ENCODE results near the gene PLA2G2F.
A peak's percentile ranks its signal among the peaks of the same experiment; 100 is the strongest.

The PLA2G2F gene, protein sequence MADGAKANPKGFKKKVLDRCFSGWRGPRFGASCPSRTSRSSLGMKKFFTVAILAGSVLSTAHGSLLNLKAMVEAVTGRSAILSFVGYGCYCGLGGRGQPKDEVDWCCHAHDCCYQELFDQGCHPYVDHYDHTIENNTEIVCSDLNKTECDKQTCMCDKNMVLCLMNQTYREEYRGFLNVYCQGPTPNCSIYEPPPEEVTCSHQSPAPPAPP

DNA sequence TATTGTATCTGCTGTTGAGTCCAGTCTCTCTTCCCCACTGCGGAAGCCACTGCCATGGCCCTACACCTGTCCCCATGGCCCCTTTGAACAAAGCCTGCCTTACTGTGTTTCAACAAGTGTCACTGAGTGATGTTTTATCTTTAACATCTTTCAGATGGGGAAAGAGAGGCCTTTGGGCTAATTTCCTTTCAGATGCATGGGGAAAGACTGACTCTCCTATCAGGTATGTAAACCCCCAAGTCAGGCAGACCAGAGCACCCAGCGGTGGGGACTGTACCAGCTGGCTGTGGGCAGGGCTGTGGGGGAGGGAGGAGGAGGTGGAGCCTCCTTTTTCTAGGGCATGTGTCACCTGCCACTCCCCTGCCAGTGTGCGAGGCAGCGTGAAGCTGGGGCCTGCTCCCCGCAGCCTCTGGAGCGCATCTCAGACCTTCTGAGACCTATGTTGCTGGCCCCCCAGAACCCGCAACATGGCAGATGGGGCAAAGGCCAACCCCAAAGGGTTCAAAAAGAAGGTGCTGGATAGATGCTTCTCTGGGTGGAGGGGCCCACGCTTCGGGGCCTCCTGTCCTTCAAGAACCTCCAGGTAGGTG lies at the start of gene PLA2G2F:
Gene PLA2G2F, plus strand, starts transcription at position 363 of the 590 bp plus-strand sequence. Its CDS starts 105 bp downstream, at position 468.
- H3K27me3 ChIP-seq = no peaks in the 10 kb centered on the region
- H3K9me3 ChIP-seq = no peaks in the 10 kb centered on the region
- peak within 1 kb of the TSS; percentile 41 for H3K27ac ChIP-seq
- H3K4me2 ChIP-seq = peak within 1 kb of the TSS; percentile 31
- no peaks in the 10 kb centered on the region for H3K36me3 ChIP-seq
- H4K20me1 ChIP-seq = no peaks in the 10 kb centered on the region
- no peak for TF ChIP-seq Cebpa-rat (IDR thresholded peaks at IDR 0.05)
- peaks cover 16% of the 10 kb centered on the region for H3K4me1 ChIP-seq
- H3K9ac ChIP-seq = no peak within 1 kb of the TSS
- no peak within 1 kb of the TSS for H3K4me3 ChIP-seq

DNA sequence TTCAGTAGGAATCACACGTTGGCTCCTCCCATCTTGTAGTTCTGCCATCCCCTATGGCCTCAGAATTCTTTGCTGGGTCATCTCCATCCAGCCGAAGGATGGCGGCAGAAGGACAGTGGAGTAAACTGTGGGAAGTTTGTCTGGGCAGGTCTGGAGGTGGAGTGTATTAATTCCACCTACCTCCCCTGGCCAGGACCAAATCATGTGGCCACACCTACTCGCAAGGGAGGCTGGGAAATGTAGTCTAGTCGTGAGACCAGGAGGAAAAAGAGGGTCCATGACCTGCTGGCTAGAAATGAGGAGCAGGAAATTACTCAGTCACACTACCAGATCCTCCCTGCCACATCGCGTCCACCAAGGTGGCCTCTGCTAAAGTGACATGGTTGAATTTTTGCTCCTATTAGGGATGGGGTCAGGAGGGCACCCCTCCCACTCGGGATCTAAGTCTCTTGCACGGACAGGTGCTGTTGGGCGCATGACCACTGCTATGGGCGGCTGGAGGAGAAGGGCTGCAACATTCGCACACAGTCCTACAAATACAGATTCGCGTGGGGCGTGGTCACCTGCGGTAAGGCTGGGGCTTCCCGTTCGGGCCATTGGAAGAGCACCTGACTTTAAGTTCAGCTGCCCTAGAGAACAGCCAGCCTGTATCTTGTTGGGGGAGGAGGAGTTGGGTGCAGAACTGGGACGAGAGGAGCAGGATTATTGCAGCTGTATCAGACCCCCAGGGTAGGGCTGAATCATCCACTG lies 49.6 kb upstream of the PLA2G2F start:
- H3K4me3 ChIP-seq = no peak overlapping the region
- peaks cover 9% of the 10 kb centered on the region; the same call in 1 of the 2 replicates for H3K4me1 ChIP-seq
- peaks cover 10% of the 10 kb centered on the region for H3K9me3 ChIP-seq
- no peak overlapping the region for H3K9ac ChIP-seq
- no peaks in the 10 kb centered on the region for H3K27me3 ChIP-seq
- H3K27ac ChIP-seq = no peak overlapping the region
- H4K20me1 ChIP-seq = no peaks in the 10 kb centered on the region
- no peak overlapping the region for H3K4me2 ChIP-seq
- TF ChIP-seq Cebpa-rat (IDR thresholded peaks at IDR 0.05) = no peak
- no peaks in the 10 kb centered on the region for H3K36me3 ChIP-seq

DNA sequence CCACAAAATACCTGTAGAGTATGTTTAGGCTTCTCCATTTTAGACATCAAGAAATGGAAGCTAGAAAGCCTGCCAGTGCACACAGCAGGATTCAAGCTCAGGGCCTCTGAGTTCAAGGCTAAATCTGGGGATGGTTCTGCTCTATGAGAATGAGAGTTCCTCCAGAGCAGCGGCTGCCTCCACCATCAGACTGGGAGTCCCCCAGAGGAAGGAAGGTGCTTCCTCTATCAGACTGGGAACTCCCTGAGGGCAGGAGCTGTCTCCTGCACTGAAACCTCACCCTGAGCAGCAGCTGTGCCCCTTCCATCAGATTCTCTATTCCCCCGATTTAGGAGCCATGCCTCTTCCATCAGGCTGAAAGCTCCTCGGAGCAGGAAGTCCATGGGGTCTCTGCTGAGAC lies 49.0 kb upstream of the PLA2G2F start:
- Histone ChIP-seq H3K4me1 (peaks cover 4% of the 10 kb centered on the region; the same call in 1 of the 2 replicates), H3K4me3 (no peak overlapping the region)
- TF ChIP-seq Cebpa-rat (IDR thresholded peaks at IDR 0.05) = no peak

DNA sequence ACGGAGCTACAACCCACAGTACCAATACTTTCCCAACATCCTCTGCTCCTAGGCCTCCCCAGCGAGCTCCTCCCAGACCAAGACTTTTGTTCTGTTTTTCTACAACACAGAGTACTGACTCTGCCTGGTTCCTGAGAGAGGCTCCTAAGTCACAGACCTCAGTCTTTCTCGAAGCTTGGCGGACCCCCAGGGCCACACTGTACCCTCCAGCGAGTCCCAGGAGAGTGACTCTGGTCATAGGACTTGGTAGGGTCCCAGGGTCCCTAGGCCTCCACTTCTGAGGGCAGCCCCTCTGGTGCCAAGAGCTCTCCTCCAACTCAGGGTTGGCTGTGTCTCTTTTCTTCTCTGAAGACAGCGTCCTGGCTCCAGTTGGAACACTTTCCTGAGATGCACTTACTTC lies 48.5 kb upstream of the PLA2G2F start:
- H3K4me2 ChIP-seq = no peak overlapping the region
- no peaks in the 10 kb centered on the region for H3K36me3 ChIP-seq
- H3K27ac ChIP-seq = no peak overlapping the region
- no peaks in the 10 kb centered on the region for H4K20me1 ChIP-seq
- no peak overlapping the region for H3K9ac ChIP-seq
- H3K9me3 ChIP-seq = peaks cover 10% of the 10 kb centered on the region
- H3K4me3 ChIP-seq = no peak overlapping the region
- 0 out of 2 replicates have a peak, but pooled peaks cover 4% of the 10 kb centered on the region for H3K4me1 ChIP-seq
- H3K27me3 ChIP-seq = no peaks in the 10 kb centered on the region
- TF ChIP-seq Cebpa-rat (IDR thresholded peaks at IDR 0.05) = no peak

More for the DNA sequence above, 49.0 kb upstream of the PLA2G2F start:
- no peaks in the 10 kb centered on the region for H4K20me1 ChIP-seq
- no peak overlapping the region for H3K27ac ChIP-seq
- H3K36me3 ChIP-seq = no peaks in the 10 kb centered on the region
- no peak overlapping the region for H3K9ac ChIP-seq
- peaks cover 10% of the 10 kb centered on the region for H3K9me3 ChIP-seq
- no peaks in the 10 kb centered on the region for H3K27me3 ChIP-seq
- no peak overlapping the region for H3K4me2 ChIP-seq

DNA sequence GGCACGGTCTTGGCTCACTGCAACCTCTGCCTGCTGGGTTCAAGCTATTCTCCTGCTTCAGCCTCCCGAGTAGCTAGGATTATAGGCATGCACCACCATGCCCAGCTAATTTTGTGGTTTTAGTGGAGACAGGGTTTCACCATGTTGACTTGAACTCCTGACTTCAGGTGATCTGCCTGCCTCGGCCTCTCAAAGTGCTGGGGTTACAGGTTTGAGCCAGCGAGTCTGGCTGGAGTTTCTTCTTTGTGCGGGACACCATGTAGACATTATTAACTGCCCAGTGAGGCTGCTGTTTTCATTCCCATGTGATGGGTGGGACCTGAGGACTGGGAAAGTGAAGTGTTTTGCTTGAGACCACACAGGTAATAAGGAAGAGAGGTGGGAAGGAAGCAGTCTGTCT lies 45.8 kb upstream of the PLA2G2F start:
- no peak for TF ChIP-seq Cebpa-rat (IDR thresholded peaks at IDR 0.05)
- Histone ChIP-seq H3K4me2 (no peak overlapping the region), H4K20me1 (no peaks in the 10 kb centered on the region), H3K4me3 (no peak overlapping the region), H3K27me3 (no peaks in the 10 kb centered on the region), H3K27ac (no peak overlapping the region), H3K9me3 (peaks cover 10% of the 10 kb centered on the region), H3K9ac (no peak overlapping the region), H3K4me1 (no peaks in the 10 kb centered on the region), H3K36me3 (no peaks in the 10 kb centered on the region)

DNA sequence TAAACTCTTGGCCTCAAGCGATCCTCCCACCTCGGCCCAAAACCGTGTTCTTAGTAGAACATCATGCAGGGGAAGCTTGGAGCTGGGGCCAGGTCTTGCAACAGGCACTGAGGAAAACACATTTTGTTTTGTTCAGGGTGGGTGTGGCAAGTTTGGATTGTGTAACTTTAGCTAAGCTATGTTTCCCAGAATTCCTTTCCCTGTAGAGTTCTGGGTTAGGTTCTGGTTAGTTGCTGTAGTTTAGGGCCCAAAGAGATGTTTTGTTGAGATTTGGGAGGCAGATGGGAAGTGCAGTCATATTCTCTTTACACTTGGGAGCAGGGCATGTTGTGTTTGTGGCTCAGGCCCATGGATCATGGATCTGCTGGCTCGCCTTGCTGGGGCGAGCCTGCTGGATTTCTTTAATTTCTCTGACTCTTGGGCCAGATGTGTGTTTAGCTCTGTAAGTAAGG lies 45.2 kb upstream of the PLA2G2F start:
- Histone ChIP-seq H3K9me3 (peaks cover 10% of the 10 kb centered on the region), H3K36me3 (no peaks in the 10 kb centered on the region), H3K9ac (no peak overlapping the region), H3K4me2 (no peak overlapping the region), H3K4me1 (no peaks in the 10 kb centered on the region), H3K27ac (no peak overlapping the region), H3K27me3 (no peaks in the 10 kb centered on the region), H3K4me3 (no peak overlapping the region), H4K20me1 (no peaks in the 10 kb centered on the region)
- no peak for TF ChIP-seq Cebpa-rat (IDR thresholded peaks at IDR 0.05)

DNA sequence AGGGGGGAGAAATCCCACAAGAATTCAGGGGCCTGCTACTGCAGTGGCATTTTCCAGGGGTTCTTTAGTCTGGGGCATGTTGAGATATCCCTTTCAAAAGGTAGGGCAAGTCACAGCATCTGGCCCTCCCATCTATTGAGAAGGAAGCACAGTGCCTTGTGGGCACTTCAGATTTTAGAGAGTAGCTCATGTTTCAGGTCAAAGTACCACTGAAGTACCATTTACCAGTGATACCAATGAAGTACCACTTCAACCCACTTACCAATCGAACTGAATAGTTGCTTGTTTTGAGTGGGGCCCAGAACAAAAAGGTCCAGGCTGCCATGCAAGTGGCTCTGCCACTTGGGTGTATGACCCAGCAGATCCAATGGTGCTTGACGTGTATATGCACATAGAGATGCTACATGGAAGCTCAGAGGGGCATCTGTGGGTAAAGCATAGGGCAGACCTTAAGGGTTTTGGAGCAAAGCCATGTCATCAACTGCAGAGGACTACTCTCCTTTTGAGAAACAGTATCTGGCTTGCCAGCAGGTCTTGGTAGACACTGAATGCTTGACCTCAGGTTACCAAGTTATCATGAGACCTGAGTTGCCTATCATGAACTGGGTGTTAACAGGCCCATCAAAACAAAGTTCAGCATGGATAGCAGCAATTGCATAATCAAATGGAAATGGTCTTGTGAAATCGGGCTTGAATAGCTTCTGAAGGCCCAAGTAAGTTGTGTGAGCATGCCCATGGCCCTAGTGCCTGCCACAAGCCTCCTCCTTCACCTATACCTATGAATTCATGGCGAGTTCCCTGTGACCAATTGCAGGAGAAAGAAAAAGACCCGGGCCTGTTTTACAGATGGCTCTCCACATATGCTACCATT lies 43.3 kb upstream of the PLA2G2F start:
- Histone ChIP-seq H3K36me3 (no peaks in the 10 kb centered on the region), H3K27ac (no peak overlapping the region), H3K4me1 (peaks cover 10% of the 10 kb centered on the region), H3K9me3 (no peaks in the 10 kb centered on the region), H3K27me3 (no peaks in the 10 kb centered on the region), H3K4me3 (no peak overlapping the region), H3K4me2 (no peak overlapping the region), H4K20me1 (no peaks in the 10 kb centered on the region), H3K9ac (no peak overlapping the region)
- no peak for TF ChIP-seq Cebpa-rat (IDR thresholded peaks at IDR 0.05)

DNA sequence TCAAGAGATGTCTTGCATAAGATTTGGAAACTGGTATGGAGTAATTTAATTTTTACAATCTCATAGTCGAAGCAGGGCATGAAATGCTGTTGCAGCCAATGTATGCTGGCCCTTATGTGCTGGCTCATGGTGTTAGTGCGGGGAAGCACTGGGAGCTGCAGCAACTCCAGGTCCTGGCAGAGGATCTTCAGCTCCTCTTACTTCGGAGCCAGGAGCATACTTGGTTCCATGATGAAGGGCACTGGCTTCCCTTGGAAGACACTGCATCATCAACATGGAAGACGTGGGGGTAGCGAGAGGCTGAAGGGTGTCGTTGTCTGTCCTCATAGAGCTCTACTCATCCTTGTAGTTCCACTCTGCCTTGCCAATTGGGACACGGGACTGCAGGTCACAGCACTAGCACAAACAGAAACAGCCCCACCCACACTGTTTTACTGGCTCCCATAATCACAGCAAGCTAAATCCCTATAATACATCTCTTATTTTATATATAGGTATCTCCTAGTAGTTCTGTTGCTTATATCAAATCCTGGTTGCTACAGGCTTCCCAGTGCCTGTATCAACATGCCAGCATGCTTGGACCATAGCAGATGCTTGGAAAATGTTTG lies 42.2 kb upstream of the PLA2G2F start:
- Histone ChIP-seq H3K4me1 (peaks cover 21% of the 10 kb centered on the region), H3K4me3 (no peak overlapping the region), H4K20me1 (no peaks in the 10 kb centered on the region), H3K9me3 (no peaks in the 10 kb centered on the region), H3K27ac (no peak overlapping the region), H3K36me3 (no peaks in the 10 kb centered on the region), H3K27me3 (no peaks in the 10 kb centered on the region), H3K4me2 (no peak overlapping the region), H3K9ac (no peak overlapping the region)
- TF ChIP-seq Cebpa-rat (IDR thresholded peaks at IDR 0.05) = no peak

DNA sequence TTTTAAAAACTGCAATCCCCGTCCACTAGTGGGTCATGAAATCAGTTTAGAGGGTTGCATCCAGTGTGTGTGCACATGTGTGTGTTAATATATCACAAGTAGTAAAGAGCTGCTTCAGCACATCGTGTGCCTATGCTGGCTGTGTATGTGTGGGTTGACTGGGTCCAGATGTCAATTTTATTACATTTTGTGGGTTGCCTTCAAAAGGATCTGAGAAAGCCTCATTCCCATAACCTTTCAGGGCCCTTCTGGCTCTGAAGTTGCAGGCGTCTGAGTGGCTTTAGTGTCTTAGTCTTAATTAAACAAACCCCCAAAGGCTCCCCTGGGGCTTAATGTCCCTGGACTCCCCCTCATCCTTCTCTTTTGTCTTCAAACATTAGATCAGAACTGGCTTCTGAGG lies 39.6 kb upstream of the PLA2G2F start:
- no peak overlapping the region for H3K4me3 ChIP-seq
- no peaks in the 10 kb centered on the region for H4K20me1 ChIP-seq
- H3K36me3 ChIP-seq = no peaks in the 10 kb centered on the region
- H3K27ac ChIP-seq = no peak overlapping the region
- peaks cover 23% of the 10 kb centered on the region for H3K4me1 ChIP-seq
- H3K9me3 ChIP-seq = no peaks in the 10 kb centered on the region
- no peak for TF ChIP-seq Cebpa-rat (IDR thresholded peaks at IDR 0.05)
- H3K9ac ChIP-seq = no peak overlapping the region
- H3K4me2 ChIP-seq = no peak overlapping the region
- H3K27me3 ChIP-seq = no peaks in the 10 kb centered on the region
